Activated CD4-positive, alpha-beta T cell treated with anti-CD3 and anti-CD28 coated beads, Interleukin-2, amount 50 U/mL, for 4 hours (primary cell): ENCODE data around the gene NPY5R.

Experiments
- DNase-seq, 2 experiments: peaks; one replicate each; pipeline ENCODE4 v3.0.0-alpha.2; 2020

Gene NPY5R

GRCh38 chr4:163385466-163385865 is 41.8 kb downstream of the NPY5R start:
- no peak for DNase-seq

GRCh38 chr4:163391756-163392155 is 48.1 kb downstream of the NPY5R start:
- no peak for DNase-seq

DNA sequence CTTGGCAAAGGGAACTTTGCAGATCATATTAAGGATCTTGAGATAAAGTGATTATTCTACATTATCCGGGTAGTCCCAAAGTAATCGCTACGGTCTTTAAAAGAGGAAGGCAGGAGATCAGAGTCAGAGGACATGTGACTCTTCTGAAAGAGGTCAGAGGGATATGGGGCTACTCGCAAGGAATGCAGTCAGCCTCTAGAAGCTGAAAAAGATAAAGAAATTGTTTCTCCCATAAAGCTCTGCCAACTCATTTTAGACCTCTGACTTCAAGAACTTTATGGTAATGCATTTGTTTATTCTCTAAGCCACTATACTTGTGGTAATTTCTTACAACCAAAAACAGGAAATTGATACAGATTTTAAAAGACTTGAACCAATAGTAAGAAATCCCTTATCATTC is 48.6 kb downstream of the NPY5R start:
- DNase-seq = no peak

DNA sequence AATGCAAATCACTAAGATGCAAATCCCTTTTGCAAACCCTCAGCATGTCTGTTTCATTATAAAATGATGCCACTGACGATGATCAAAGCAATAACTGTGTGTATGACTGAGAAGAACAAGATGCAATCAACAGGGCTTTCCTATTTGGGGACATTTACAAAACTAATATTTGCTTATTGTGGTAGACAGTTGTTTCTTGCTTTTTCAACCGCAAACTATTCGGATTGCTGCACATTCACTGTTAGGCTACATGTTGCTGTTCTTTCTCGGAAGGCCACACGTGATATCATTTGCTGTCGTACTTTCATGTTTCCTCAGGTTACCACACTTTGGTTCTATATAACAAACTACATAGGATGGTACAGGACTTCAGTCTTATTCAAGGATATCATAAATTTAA is 49.8 kb downstream of the NPY5R start:
- no peak for DNase-seq

GRCh38 chr4:163395055-163395454 is 51.4 kb downstream of the NPY5R start:
- no peak for DNase-seq

- no peak for DNase-seq
Measured at GRCh38 chr4:163395758-163396157, 52.1 kb downstream of the NPY5R start.

DNA sequence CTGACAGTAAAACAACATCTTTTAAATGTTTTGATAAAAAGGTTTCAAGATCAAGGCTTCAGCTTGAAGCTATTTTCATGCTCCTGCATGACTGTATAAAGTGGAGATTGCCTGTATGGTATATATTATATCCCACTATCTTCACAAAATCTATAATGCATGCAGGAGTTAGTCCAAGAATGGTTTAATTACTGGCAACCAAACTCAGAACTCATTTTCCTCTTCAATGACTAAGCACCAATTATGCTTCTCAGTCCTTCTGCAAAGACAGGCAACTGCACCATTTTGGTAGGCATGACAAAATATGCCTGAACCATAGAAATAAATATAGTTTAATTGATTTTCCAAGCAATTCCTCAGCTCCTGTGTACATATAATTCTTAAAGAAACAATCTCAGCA is 54.5 kb downstream of the NPY5R start:
- no peak for DNase-seq

- no peak for DNase-seq
Measured at GRCh38 chr4:163400911-163401310, 57.2 kb downstream of the NPY5R start.
